HG03175 (cell line): ENCODE measurements around the gene CAPS2.

Source experiments
- ATAC-seq: cut with Tn5 transposase; IDR thresholded peaks from one replicate; pipeline ENCODE4 v1.9.1; 2021; ENCODE audit warnings: mild to moderate bottlenecking, moderate library complexity; ENCODE audit not compliant: unreplicated experiment

The CAPS2 gene

DNA sequence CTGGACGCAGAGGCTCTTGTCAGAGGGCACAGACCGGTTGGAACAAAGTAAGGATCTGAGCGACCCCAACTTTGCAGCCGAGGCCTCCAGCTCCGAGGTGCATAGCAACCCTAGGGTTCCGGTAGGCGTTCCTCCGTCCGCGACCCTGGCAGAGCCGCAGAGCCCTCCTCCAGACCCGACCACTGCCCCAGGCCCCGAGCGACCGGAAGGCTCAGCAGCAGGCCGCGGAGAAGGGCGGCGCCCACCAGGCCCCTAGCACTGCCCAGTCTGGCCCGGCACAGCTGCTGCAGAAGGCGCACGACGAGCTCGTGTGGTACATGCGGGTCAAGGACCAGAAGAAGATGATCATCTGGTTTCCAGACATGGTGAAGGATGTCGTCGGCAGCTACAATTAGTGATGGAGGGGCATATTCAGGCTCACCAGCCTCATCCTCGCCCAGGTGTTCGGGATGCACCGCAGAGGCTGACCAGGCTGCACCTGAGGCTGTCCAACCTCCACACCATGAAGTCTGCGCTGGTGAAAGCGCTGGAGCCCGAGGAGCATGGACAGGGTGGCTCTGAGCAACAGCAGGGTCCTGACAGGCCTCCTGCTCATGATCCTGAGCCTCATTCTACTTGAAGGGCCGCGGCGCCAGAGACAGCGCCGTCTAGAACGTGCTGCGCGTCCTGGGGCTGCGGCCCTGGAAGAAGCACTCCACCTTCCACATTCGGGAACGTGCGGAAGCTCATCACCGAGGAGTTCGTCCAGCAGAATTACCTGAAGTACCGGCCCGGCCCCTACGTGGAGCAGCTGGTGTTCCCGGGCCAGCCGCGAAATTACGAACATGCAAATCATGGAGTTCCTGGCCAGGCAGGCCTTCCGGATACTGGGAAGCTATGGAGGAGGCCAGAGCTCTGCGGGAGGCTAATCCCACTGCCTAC is 24.5 kb downstream of the CAPS2 start:
- ATAC-seq = no peak

DNA sequence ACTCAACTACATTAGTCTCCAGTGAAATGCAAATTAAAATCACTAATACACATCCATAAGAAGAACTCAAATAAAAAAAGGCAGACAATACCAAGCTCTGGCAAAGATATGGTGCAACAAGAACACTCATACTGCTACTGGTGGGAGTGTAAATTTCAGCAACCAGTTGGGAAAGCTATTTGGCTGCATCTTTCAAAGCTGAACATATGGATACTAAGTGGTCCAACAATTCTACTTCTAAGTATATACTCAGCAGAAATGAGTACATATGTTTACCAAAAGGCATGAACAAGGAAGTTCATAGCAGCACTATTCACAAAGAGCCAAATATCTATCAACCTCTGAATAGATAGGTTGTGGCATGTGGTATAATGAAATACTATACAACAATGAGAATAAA is 27.3 kb downstream of the CAPS2 start:
- ATAC-seq = no peak

DNA sequence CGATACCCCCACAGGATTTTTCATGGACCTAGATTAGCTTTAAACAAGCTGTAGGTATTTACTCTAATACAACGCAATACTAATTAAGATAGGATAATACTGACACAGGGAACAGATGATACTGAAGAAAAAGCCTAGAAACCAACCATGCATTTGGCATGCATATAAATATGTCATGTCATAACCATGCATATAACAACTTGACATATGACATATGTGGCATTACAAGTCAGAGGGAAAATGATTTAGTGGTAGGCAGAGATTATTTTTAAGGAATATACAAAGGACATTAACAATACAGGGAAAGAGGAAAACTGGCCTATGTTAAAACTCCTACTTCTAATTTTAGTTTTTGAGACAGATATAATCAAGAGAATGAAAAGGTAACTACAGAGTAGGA is 27.9 kb downstream of the CAPS2 start:
- no peak for ATAC-seq

DNA sequence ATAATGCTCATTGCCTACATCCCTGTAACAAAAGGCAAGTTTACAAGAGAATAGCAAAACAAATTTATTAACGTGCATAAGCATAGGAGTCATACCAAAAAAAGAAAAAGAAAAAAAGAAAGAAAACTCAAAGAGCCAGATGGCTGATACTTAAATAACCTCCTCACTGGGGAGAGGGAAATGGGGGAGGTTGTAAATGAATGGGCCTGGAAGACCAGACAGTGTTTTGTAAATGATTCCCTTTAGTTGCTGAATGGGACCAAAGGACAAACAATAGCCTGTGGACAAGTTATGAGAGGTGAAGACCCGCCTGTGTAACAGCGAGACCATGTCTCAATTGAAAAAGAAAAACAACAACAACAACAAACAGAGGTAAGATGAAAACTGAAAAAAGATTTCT is 35.3 kb downstream of the CAPS2 start:
- ATAC-seq = no peak

DNA sequence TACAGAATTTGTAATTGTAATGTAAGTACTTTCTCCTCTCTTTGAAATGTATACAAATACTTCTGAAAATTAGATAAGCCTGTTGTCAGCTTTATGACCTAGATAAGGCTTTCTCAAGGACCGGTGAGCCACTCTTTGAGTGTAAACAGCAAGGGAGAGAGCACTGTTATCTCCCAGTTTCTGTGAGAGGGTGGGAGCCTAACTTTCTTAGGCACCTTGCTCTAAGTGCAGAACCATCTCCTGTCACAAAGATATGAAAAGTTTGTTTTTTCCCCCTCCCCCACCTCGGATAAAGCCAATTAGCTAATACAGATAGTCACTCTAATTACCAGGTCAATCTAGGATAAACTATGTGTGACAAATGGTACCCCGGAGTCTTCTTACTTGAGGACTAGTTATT is 35.8 kb downstream of the CAPS2 start:
- no peak for ATAC-seq

DNA sequence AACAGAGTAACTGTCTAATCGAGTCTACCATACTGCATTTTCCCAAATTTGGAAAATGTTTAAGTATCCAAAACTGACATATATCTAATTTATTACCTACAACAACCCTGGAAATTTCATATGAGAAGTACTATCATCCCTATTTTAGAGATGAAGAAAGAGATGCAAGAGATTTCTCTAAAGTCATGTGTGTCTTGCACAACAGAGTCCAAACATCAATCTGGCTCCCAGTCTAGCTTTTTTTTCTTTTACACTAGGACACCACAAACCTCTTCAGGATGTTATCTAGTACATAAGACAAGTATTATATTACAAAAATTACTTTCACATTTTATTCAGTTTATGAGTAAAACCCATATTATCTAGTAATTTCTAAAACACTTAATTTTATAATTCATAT is 39.1 kb downstream of the CAPS2 start:
- ATAC-seq = no peak

DNA sequence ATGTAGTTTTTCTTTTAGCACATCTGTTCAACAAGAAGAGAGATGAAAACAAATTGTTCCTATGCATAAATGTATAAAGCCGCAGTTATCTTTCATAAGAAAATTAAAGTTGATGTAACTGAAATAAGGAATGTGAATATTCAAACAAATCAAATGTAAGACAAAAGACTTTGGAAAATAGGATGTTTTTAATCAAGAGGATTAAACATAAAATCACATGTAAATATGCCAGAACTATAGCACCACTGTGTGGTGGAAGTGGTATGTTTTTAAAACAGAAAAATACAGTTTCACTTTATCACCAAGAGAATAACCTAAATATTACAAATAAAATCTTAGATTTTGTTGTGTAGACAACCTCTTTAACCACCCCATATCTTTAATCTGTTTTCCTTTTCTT is 40.4 kb downstream of the CAPS2 start:
- no peak for ATAC-seq

DNA sequence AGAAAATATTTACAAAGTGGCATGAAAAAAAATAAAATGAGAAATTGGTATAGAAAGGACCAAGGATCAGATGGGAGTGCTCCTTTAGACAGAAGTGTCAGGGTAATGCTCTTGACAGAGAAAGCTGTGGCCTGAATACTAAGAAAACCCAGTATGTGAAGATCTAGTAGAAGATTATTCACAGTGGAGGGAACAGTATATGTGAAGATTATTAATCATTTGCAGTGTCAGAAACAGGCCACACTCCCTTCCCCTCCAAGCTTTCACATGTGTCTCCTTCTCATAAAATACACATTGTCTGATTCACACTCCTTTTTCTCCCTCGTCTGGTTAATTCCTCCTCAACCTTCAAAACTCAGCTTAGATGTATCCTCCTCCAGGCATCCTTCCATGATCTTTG is 41.3 kb downstream of the CAPS2 start:
- ATAC-seq = no peak

DNA sequence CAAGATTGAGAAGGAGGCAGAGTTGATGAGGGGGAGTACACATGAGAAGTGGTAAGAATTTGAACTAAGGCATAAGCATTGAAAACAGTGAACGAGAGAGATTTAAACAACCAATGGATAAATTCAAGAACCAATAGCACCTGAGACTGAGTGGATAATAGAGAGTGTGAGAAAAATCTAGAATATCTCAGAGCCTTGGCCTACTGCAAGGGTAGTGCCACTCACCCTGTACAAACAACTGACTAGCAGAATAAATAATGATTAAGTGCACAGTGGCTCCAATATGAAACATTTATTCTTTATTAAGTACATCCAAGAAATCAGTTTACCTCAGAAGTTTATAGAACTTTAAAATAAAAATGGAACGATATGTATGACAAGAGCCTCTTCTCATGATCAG is 54.4 kb downstream of the CAPS2 start:
- no peak for ATAC-seq

DNA sequence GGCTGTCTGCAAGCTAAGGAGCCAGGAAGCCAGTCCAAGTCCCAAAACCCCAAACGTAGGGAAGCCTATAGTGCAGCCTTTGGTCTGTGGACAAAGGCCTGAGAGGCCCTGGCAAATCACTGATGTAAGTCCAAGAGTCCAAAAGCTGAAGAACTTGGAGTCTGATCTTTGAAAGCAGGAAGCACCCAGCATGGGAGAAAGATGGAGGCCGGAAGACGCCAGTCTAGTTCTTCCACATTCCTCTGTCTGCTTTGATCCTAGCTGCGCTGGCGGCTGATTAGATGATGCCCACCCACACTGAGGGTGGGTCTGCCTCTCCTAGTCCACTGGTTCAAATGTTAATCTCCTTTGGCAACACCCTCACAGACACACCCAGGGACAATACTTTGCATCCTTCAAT is 58.5 kb downstream of the CAPS2 start:
- ATAC-seq = no peak

DNA sequence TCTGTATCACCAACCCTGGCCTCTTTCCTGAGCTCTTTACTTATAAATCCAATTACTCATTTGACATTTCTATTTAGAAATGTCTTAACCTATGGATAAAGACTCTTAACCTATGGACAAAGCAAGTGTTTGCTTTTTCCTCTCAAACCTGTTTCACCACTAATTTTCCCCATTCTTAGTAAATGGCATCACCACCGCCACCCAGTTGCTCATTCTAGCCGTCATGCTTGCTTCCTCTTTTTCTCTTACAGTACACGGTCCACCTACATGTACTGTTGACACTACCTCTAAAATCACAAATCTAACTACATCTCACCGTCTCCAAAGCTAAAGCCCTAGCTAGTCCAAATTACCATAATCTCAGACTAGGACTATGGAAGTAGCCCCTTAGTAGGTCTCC is 60.0 kb downstream of the CAPS2 start:
- no peak for ATAC-seq

DNA sequence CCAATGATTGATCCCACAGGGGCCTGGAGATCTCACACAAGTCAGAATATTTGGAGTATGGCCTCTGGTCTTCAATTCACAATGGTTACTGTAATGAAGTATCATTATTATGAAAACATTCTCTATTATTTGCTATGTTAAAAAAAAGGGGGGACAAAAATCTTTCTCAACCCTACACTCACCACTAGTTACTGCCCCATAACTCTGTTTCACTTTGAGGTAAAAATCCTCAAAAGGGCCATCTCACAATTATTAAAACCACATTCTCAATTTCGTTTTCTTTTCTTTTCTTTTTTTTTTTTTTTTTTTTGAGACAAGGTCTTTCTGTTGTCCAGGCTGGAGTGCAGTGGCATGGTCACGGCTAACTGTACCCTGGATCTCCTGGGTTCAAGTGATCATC is 60.9 kb downstream of the CAPS2 start:
- no peak for ATAC-seq

DNA sequence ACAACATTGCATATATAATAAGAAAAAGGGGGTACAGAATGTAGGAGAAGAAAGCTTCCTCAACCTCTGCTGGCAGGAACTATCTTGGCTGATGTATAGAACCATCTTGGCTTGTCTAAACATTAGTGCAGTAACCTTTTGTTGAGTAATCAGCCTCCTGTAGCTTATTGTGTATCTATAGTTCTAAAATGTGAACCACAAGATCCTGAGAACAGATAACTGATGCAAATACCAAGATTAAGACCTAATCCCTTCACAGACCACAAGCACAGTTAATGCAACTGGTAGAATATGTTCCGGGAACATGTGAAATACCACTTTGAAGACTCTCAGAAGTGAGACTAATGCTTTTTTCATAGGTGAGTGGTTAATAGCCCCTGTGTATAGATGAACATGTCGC is 69.8 kb downstream of the CAPS2 start:
- no peak for ATAC-seq

DNA sequence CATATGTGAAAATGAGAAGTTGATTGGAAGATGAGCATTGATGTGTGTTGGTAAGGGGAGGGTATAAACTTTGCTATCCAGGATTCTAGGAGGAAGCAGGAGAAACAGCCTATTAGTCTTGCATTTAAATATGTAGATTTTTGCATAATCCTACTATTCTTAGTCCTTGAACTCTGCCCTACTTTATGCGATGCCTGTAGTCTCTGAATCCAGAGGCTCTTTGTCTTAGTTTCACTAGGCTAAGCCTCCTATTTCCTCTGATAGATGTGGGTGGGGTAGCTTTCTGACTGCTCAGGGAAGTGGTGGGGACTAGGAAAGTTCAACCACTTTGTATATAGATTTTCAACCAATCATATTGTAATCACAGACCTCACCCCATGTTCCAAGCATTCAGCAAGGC is 71.0 kb downstream of the CAPS2 start:
- ATAC-seq = no peak

DNA sequence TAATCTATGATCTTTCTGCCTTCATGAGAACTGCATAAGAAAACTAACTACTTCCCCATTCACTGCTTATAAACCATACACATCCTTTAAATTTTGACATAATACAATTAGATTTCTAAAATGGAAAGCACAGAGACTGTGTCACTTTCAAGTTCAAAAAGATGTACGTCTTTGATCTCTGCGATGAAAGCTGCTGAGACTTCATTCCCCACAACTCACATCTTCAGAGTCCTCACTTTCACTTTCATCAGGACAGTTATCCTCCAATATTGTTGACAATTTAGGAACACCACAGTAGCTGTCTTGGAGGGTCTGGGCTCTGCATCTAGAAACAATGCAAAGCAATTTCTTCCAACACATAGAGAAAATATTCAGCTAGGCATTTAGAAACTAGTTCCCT is 72.6 kb downstream of the CAPS2 start:
- no peak for ATAC-seq

DNA sequence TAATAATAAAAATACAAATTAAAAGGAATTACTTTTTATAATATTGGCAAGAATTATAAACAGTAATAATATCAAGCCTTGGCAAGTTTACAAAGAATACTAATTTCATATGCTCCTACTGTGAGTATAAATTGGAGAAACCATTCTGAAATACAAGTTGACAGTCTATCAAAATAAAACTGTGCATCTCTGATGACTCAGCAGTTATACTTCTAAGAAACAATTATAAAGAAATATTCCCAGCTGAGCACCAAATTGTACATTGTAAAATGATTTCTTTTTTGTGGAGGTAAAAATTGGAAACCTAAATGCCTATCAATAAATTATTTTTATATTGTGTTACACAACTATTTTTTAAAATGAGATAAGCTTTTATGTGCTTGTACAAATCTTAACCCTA is 85.0 kb downstream of the CAPS2 start:
- no peak for ATAC-seq

DNA sequence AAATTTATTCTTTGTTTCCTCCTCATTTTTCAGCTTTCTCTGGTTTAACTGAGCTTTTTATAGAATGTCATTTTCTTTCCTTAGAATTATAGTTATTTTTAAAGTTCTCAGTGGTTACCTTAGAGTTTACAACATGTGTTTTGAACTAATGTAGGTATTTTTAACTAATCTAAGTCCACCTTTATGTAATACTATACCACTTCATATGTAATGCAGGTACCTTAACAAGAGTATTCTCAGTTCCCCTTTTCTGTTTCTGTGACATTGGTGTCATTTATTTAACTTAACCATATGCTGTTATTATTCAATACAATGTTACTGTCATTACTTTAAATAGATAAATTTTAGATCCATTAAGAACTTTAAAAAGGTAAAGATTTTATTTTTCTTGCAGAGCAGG is 90.1 kb downstream of the CAPS2 start:
- peak; percentile 96 for ATAC-seq

DNA sequence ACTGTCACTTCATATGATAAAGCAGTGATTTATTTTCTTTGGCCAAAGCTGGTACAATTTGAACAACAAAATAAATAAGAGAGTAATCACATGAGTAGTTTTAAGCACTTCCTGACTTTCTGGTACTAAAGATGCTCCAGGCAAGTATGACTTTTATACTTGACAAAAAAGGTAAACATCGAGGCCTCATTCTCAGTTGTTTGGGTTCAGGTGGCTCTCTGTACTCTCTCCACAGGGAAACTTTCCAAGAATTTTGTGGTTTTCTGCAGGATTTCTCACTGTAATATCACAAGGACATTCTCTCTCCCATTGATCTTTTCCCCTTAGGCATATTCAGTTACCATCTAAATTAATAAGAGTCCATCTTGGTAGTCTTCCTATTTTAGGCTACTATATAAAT is 93.9 kb downstream of the CAPS2 start:
- ATAC-seq = no peak

DNA sequence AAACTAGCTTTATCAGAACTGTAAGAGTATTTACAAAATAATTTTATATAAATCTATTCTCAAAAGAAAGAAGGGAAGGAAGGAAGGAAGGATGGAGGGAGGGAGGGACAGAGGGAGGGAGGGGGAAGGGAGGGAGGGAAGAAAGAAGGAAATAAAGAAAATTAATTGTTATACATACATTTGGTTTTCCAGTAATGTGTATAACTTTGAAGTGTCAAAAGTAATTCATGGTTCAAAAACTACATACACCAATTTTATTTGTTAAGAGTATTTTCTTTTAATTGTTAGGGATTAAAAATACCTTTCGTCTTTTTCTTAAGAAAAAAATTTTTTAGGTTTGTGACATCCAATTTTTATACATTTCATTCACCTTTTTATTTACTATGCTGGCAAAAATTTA is 103.0 kb downstream of the CAPS2 start:
- ATAC-seq = no peak
